Ascending aorta (tissue), 2 donors: ENCODE results near the gene COL8A1. TPM values are rescaled to one million over a fixed set of nuclear protein-coding genes. Genes with fewer than 3 reads are reported as not detected.
A peak's percentile ranks its signal among the peaks of the same experiment; 100 is the strongest.

ENCODE experiments used
- DNase-seq, 2 donors: peaks; one replicate each; pipeline ENCODE4 v3.0.0-alpha.2; 2019; ENCODE audit warnings: low spot score in 2 of 2
- H3K27ac ChIP-seq, 2 donors: fragments of 200-600 bp; sonication (generic); one replicate each; pipeline ENCODE4 v1.5.1; 2016 to 2017; ENCODE audit warnings: mild to moderate bottlenecking in 1 of 2
- H3K27me3 ChIP-seq: fragments of 200-600 bp; sonication (generic); one replicate; pipeline ENCODE4 v1.5.1; 2017
- H3K36me3 ChIP-seq, 2 donors: fragments of 200-600 bp; sonication (generic); one replicate each; pipeline ENCODE4 v1.5.1; 2016
- H3K4me1 ChIP-seq, 2 donors: fragments of 200-600 bp; sonication (generic); one replicate each; pipeline ENCODE4 v1.5.1; 2016 to 2017; ENCODE audit warnings: mild to moderate bottlenecking in 1 of 2
- H3K4me3 ChIP-seq, 2 donors: fragments of 200-600 bp; sonication (generic); one replicate each; pipeline ENCODE4 v1.5.1; 2016 to 2017; ENCODE audit warnings: mild to moderate bottlenecking in 1 of 2
- H3K9me3 ChIP-seq, 2 donors: fragments of 200-600 bp; sonication (generic); one replicate each; pipeline ENCODE4 v1.5.1; 2016
- CTCF ChIP-seq, 3 experiments: fragments of 200-600 bp in 2 of 3; fragments of 450-650 bp in 1 of 3; sonication (generic) in 2 of 3; IDR thresholded peaks; one replicate each; pipeline ENCODE4 v1.5.1; 2016 to 2019; ENCODE audit warnings: antibody characterized with exemption in 3 of 3, mild to moderate bottlenecking in 1 of 3, moderate library complexity in 1 of 3
- intact Hi-C: fragments of 100-400 bp; cut with DNase I; formaldehyde crosslinking; loops from one replicate; pipeline ENCODE4 v1.15.1; 2023
- total RNA-seq: library from RNA; depleted of rRNA; stranded (reverse); fragments of >200 nt; gene quantifications from one replicate; pipeline ENCODE4 v1.1.0, GENCODE V29; 2016

COL8A1 gene
- total RNA-seq, 1 donor from 2014 or later: 459 TPM

- no peaks in the 10 kb centered on the region for H3K36me3 ChIP-seq
- no peak overlapping the region for H3K4me3 ChIP-seq
- H3K27ac ChIP-seq: no peak overlapping the region
- no peak for DNase-seq
- H3K27me3 ChIP-seq: no peaks in the 10 kb centered on the region
- H3K9me3 ChIP-seq: no peaks in the 10 kb centered on the region
- no peak for TF ChIP-seq CTCF (IDR thresholded peaks at IDR 0.05)
- intact Hi-C loops: loop anchor here (5.0 kb wide), 1 partner anchor 52 kb away; no protein-coding TSS in a partner anchor
- no peaks in the 10 kb centered on the region for H3K4me1 ChIP-seq
Measured at GRCh38 chr3:99614768-99615167, 23.6 kb upstream of the COL8A1 start.

GRCh38 chr3:99620077-99620767 is 18.2 kb upstream of the COL8A1 start:
- H3K9me3 ChIP-seq: no peaks in the 10 kb centered on the region
- TF ChIP-seq CTCF (IDR thresholded peaks at IDR 0.05): no peak
- no peaks in the 10 kb centered on the region for H3K4me1 ChIP-seq
- H3K4me3 ChIP-seq: no peak overlapping the region
- H3K27me3 ChIP-seq: no peaks in the 10 kb centered on the region
- no peak for DNase-seq
- intact Hi-C loops: no loop called here
- H3K27ac ChIP-seq: no peak overlapping the region
- no peaks in the 10 kb centered on the region for H3K36me3 ChIP-seq

GRCh38 chr3:99620976-99621375 is 17.4 kb upstream of the COL8A1 start:
- no peaks in the 10 kb centered on the region for H3K9me3 ChIP-seq
- intact Hi-C loops: no loop called here
- H3K27me3 ChIP-seq: no peaks in the 10 kb centered on the region
- H3K4me3 ChIP-seq: no peak overlapping the region
- no peak overlapping the region for H3K27ac ChIP-seq
- TF ChIP-seq CTCF (IDR thresholded peaks at IDR 0.05): no peak
- H3K4me1 ChIP-seq: peaks cover 0 to 2% of the 10 kb centered on the region in 2 donors
- no peaks in the 10 kb centered on the region for H3K36me3 ChIP-seq
- DNase-seq: no peak

- no peaks in the 10 kb centered on the region for H3K27me3 ChIP-seq
- H3K36me3 ChIP-seq: no peaks in the 10 kb centered on the region
- intact Hi-C loops: no loop called here
- peaks cover 0 to 2% of the 10 kb centered on the region in 2 donors for H3K4me1 ChIP-seq
- no peak for TF ChIP-seq CTCF (IDR thresholded peaks at IDR 0.05)
- DNase-seq: no peak
- H3K9me3 ChIP-seq: no peaks in the 10 kb centered on the region
- H3K27ac ChIP-seq: peak overlapping the region in 1 of 2 donors; percentile 30
- H3K4me3 ChIP-seq: no peak overlapping the region
Measured at GRCh38 chr3:99624496-99625236, 13.7 kb upstream of the COL8A1 start.

GRCh38 chr3:99625237-99625622 is 13.2 kb upstream of the COL8A1 start:
- no peaks in the 10 kb centered on the region for H3K27me3 ChIP-seq
- H3K4me3 ChIP-seq: no peak overlapping the region
- H3K36me3 ChIP-seq: no peaks in the 10 kb centered on the region
- peaks cover 0 to 2% of the 10 kb centered on the region in 2 donors for H3K4me1 ChIP-seq
- peak overlapping the region in 1 of 2 donors; percentile 30 for H3K27ac ChIP-seq
- DNase-seq: no peak
- intact Hi-C loops: no loop called here
- H3K9me3 ChIP-seq: no peaks in the 10 kb centered on the region
- TF ChIP-seq CTCF (IDR thresholded peaks at IDR 0.05): no peak
